ENCODE data around the gene GADD45B. TPM values are rescaled to one million over a fixed set of nuclear protein-coding genes. Genes with fewer than 3 reads are reported as not detected.

GADD45B gene
- total RNA-seq, 1 donor: 54.8 TPM

DNA sequence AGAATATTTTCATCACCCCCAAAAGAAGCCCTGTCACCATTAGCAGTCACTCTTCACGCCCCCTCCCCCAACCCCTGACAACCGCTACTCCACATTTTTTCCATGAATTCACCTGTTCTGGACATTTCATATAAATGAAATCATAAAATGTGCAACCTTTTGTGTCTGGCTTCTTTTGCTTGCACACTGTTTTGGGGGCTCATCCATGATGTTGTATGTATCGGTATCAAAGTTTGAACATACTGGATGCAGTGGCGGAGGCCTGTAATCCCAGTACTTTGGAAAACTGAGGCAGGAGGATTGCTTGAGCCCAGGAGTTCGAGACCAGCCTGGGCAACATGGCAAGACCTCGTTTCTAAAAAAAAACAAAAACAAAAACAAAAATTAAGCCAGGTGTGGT is 7.2 kb downstream of the GADD45B start:
- no peak overlapping the region for H3K4me3 ChIP-seq (ENCODE audit: low read depth, low read length)
- no peak for DNase-seq (ENCODE audit: low read depth)
- TF ChIP-seq, protein P1, sequence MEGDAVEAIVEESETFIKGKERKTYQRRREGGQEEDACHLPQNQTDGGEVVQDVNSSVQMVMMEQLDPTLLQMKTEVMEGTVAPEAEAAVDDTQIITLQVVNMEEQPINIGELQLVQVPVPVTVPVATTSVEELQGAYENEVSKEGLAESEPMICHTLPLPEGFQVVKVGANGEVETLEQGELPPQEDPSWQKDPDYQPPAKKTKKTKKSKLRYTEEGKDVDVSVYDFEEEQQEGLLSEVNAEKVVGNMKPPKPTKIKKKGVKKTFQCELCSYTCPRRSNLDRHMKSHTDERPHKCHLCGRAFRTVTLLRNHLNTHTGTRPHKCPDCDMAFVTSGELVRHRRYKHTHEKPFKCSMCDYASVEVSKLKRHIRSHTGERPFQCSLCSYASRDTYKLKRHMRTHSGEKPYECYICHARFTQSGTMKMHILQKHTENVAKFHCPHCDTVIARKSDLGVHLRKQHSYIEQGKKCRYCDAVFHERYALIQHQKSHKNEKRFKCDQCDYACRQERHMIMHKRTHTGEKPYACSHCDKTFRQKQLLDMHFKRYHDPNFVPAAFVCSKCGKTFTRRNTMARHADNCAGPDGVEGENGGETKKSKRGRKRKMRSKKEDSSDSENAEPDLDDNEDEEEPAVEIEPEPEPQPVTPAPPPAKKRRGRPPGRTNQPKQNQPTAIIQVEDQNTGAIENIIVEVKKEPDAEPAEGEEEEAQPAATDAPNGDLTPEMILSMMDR (IDR thresholded peaks at IDR 0.05; ENCODE audit: insufficient read depth, low read depth, low read length): no peak

- DNase-seq (ENCODE audit: low read depth): no peak
- TF ChIP-seq, protein P1 (IDR thresholded peaks at IDR 0.05; ENCODE audit: insufficient read depth, low read depth, low read length): no peak
- no peak overlapping the region for H3K4me3 ChIP-seq (ENCODE audit: low read depth, low read length)
Observed at GRCh38 chr19:2483484-2484151, 7.7 kb downstream of the GADD45B start.

DNA sequence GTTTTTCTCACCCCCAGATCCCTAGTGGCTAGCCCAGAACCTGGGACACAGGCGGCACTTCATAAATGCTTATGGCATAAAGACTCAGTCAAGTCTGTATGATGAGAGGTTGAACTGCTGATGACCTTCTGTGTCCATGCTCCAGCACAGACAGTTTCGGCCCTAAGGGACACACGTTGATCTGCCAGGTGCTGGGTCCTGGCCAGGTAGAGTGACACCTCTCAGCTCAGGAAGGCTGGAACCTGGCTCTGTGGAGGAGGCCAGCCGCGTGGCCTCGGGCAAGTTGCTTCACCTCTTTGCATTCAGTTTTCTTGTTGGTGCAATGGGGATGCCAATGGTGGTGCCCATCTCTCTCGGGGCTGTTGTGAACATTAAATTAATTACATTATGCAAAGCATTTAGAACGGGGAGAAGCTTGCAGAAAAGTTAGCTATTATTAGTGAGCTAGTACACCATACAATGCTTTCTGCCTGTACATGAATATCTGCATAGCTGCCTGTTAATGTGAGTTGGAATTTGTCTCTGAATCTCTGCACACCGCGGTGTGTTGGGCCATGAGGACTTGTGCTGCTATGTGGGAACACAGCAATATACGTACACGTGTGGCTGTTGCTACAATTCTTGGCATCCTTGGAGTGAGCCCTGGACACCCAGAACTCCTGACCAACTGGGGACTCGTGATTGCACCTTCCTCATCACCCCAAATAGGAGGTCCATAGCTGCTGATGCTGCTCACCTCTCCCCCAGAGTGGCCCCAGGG is 8.4 kb downstream of the GADD45B start:
- no peak overlapping the region for H3K4me3 ChIP-seq (ENCODE audit: low read depth, low read length)
- no peak for DNase-seq (ENCODE audit: low read depth)
- TF ChIP-seq, protein P1 (IDR thresholded peaks at IDR 0.05; ENCODE audit: insufficient read depth, low read depth, low read length): no peak

DNA sequence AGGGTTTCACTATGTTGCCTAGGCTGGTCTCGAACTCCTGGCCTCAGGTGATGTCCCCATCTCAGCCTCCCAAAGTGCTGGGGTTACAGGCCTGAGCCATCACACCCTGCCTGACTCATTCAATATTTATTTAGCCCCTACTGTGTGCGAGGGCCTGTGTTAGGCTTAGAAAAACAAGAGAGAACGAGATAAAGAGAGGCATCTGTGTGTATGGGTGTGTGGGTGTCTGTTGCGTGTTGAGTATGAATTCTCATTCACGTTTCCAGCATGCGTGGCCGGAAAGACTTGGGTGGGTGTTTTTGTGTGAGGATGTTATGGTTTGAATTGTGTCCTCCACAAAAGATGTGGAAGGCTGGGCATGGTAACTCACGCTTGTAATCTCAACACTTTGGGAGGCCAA is 9.5 kb downstream of the GADD45B start:
- no peak for DNase-seq (ENCODE audit: low read depth)

GRCh38 chr19:2487090-2487489 is 11.2 kb downstream of the GADD45B start:
- TF ChIP-seq, protein P1 (IDR thresholded peaks at IDR 0.05; ENCODE audit: insufficient read depth, low read depth, low read length): no peak
- DNase-seq (ENCODE audit: low read depth): no peak

More for the DNA sequence above, 9.5 kb downstream of the GADD45B start:
- TF ChIP-seq, protein P1 (IDR thresholded peaks at IDR 0.05; ENCODE audit: insufficient read depth, low read depth, low read length): no peak
- H3K4me3 ChIP-seq (ENCODE audit: low read depth, low read length): no peak overlapping the region

DNA sequence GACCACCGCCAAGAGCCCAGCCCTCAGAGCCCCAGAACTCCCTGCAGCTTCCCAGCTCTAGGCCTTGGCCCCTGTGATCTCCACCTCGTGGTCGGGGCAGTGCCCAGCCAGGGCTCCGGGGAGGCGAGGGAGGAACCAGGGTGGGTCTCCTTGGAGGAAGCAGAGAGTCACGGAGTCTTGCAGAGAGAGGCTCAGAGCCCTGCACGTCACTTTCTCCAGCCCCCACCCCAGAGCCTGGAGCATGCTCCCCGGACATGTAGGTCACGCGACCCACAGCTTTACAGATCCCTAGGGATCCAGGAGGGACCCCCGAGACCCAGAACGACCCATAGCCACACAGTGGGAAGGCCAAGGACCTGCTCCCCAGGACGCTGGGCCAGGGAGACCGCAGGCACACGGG is 11.9 kb downstream of the GADD45B start:
- no peak overlapping the region for H3K4me3 ChIP-seq (ENCODE audit: low read depth, low read length)
- no peak for DNase-seq (ENCODE audit: low read depth)
- TF ChIP-seq, protein P1 (IDR thresholded peaks at IDR 0.05; ENCODE audit: insufficient read depth, low read depth, low read length): no peak

More at GRCh38 chr19:2487090-2487489, 11.2 kb downstream of the GADD45B start:
- H3K4me3 ChIP-seq (ENCODE audit: low read depth, low read length): no peak overlapping the region
